Transverse colon (tissue), 4 donors: ENCODE data around the gene MPIG6B. TPM values are rescaled to one million over a fixed set of nuclear protein-coding genes. Genes with fewer than 3 reads are reported as not detected.
"Not testable (repeated sequence)": the region's sequence is repeated elsewhere in the genome, so short reads cannot be mapped to it uniquely, and the experiment has no call there.

Experiments
- DNase-seq: peaks from one replicate; pipeline ENCODE4 v3.0.0-alpha.2; 2019
- H3K27ac ChIP-seq, 4 donors: fragments of 200-600 bp; sonication (generic); 2 replicates each; pipeline ENCODE4 v1.5.1; 2016 to 2018; ENCODE audit warnings: inconsistent platforms in 4 of 4
- H3K27me3 ChIP-seq: fragments of 200-600 bp; sonication (generic); 2 replicates; pipeline ENCODE4 v1.5.1; 2017; ENCODE audit warnings: inconsistent platforms
- H3K36me3 ChIP-seq, 4 donors: fragments of 200-600 bp; sonication (generic); 2 replicates each; pipeline ENCODE4 v1.5.1; 2017 to 2019; ENCODE audit warnings: inconsistent platforms in 4 of 4
- H3K4me1 ChIP-seq, 4 donors: fragments of 200-600 bp; sonication (generic); 2 replicates each; pipeline ENCODE4 v1.5.1; 2017 to 2020; ENCODE audit warnings: inconsistent platforms in 4 of 4
- H3K4me3 ChIP-seq, 4 donors: fragments of 200-600 bp; sonication (generic); 1 replicate in 1 of 4; 2 replicates in 3 of 4; pipeline versions ENCODE4 v1.5.1 to v1.6.1; 2017 to 2019; ENCODE audit warnings: inconsistent platforms in 4 of 4
- H3K9me3 ChIP-seq, 2 donors: fragments of 200-600 bp; sonication (generic); 2 replicates each; pipeline ENCODE4 v1.5.1; 2017 to 2019; ENCODE audit warnings: inconsistent platforms in 2 of 2
- EP300 ChIP-seq: sonication (generic); formaldehyde crosslinking; IDR thresholded peaks from one replicate; pipeline ENCODE4 v1.6.1; 2017; ENCODE audit warnings: antibody characterized with exemption, low read depth
- POLR2A ChIP-seq: fragments of 450-650 bp; IDR thresholded peaks from one replicate; pipeline ENCODE4 v1.6.1; 2016; ENCODE audit warnings: antibody characterized with exemption, mild to moderate bottlenecking, moderate library complexity
- POLR2AphosphoS5 ChIP-seq, 3 donors: sonication (generic); formaldehyde crosslinking; IDR thresholded peaks; one replicate each; pipeline ENCODE4 v1.6.1; 2016; ENCODE audit warnings: antibody characterized with exemption in 3 of 3
- WGBS, 2 donors: methylation state at CpG; one replicate each; pipeline ENCODE4 v1.1.5; 2018; ENCODE audit warnings: low coverage in 1 of 2; 5-methylcytosine and 5-hydroxymethylcytosine counted together
- in situ Hi-C, 4 donors: fragments of 200-750 bp; cut with MboI; loops; one replicate each; pipeline versions ENCODE4 v1.15.0 to v1.15.1; 2017; ENCODE audit warnings: low sequenced_read_pairs in 3 of 4, low pct_ligation_motif_present in 1 of 4, low pct_unique_long_range_greater_than_20kb in 1 of 4
- intact Hi-C: fragments of 100-400 bp; cut with DNase I; formaldehyde crosslinking; loops from one replicate; pipeline ENCODE4 v1.15.1; 2023; ENCODE audit warnings: low total_unique reads
- total RNA-seq, 4 donors: library from RNA; depleted of rRNA; stranded (reverse); fragments of >200 nt; gene quantifications; one replicate each; pipeline ENCODE4 v1.1.0, GENCODE V29; 2016
- TF ChIP-seq, protein P1 (sequence below), 5 experiments: fragments of 200-600 bp in 3 of 5; fragments of 450-650 bp in 2 of 5; sonication (generic) in 3 of 5; IDR thresholded peaks; 1 replicate in 2 of 5; 2 replicates in 3 of 5; pipeline ENCODE4 v1.5.1; 2016 to 2017; ENCODE audit warnings: antibody characterized with exemption in 5 of 5, inconsistent platforms in 3 of 5, mild to moderate bottlenecking in 2 of 5, moderate library complexity in 1 of 5

MPIG6B gene
- total RNA-seq, 4 donors from 2014 or later = 0.16 TPM; not detected in 3

DNA sequence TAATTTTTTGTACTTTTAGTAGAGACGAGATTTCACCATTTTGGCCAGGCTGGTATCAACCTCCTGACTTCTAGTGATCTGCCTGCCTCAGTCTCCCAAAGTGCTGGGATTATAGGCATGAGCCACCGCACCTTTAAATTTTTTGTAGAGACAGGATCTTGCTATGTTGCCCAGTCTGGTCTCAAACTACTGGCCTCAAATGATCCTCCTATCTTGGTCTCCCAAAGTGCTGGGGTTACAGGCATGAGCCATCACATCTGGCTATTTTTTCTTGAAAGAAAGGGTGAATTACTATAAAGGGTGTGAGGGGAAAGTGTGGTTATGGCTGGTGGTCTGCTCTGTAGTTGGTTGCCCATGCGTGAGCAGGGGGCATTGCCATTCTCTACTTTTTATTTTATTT lies 14.9 kb upstream of the MPIG6B start:
- Histone ChIP-seq H3K36me3 (no peaks in the 10 kb centered on the region), H3K9me3 (no peaks in the 10 kb centered on the region), H3K4me3 (no peak overlapping the region), H3K27ac (no peak overlapping the region), H3K4me1 (peaks cover 0 to 15% (median 9%) of the 10 kb centered on the region in 4 donors), H3K27me3 (no peaks in the 10 kb centered on the region)
- in situ Hi-C loops = no loop called here
- WGBS, 2 donors = 94 to 100% methylated on average over 2 to 3 of the region's 3 CpGs
- TF ChIP-seq POLR2A = no peak
- no peak for TF ChIP-seq EP300
- TF ChIP-seq, protein P1, sequence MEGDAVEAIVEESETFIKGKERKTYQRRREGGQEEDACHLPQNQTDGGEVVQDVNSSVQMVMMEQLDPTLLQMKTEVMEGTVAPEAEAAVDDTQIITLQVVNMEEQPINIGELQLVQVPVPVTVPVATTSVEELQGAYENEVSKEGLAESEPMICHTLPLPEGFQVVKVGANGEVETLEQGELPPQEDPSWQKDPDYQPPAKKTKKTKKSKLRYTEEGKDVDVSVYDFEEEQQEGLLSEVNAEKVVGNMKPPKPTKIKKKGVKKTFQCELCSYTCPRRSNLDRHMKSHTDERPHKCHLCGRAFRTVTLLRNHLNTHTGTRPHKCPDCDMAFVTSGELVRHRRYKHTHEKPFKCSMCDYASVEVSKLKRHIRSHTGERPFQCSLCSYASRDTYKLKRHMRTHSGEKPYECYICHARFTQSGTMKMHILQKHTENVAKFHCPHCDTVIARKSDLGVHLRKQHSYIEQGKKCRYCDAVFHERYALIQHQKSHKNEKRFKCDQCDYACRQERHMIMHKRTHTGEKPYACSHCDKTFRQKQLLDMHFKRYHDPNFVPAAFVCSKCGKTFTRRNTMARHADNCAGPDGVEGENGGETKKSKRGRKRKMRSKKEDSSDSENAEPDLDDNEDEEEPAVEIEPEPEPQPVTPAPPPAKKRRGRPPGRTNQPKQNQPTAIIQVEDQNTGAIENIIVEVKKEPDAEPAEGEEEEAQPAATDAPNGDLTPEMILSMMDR (IDR thresholded peaks at IDR 0.05) = no peak
- no peak for TF ChIP-seq POLR2AphosphoS5 (IDR thresholded peaks at IDR 0.05)
- intact Hi-C loops = no loop called here
- no peak for DNase-seq

DNA sequence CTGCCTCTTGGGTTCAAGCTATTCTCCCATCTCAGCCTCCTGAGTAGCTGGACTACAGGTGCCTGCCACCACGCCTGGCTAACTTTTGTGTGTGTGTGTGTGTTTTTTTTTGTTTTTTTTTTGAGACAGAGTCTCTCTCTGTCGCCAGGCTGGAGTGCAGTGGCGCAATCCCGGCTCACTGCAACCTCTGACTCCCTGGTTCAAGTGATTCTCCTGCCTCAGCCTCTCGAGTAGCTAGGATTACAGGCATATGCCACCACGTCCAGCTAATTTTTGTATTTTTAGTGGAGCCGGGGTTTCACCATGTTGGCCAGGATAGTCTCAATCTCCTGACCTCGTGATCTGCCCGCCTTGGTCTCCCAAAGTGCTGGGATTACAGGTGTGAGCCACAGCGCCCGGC lies 14.0 kb upstream of the MPIG6B start:
- H3K4me3 ChIP-seq, H3K27ac ChIP-seq, H3K36me3 ChIP-seq, DNase-seq, H3K27me3 ChIP-seq, in situ Hi-C loops, H3K9me3 ChIP-seq, intact Hi-C loops: not testable (repeated sequence)
- WGBS, 2 donors = 90 to 95% methylated on average over 7 to 11 of the region's 11 CpGs
- peaks cover 0 to 16% (median 12%) of the 10 kb centered on the region in 4 donors for H3K4me1 ChIP-seq

DNA sequence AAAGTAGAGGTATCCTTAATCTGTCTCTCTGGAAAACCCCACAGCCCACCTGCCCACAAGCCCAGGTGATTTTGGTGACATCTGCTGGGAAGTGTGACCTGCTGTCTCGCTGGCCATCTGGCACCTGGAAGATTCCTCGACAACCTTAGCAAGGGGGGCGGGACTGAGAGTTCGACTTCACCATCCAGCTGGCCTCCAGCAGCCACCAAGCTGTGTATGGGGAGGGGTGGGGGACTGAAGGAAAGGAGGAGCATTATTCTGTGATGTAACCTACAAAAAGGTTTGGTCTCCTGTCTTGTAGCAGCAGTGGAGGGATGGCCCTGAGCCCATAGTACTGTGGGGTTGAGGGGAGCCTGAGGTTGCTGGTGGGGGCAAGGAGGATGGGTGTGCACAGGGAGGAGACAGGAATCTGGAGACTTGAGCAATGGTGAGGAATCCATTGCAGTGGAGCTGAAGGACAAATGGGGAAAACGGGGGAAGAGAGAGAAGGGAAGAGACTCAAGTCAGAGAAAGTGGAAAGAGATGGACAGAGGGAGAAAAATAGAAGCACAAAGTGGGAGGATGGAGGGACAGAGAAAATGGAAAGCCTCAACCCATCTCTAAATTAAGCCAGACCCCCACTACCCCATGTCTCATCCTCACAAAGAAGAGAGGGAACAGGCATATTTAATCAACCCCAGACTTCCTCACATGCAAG lies 12.5 kb upstream of the MPIG6B start:
- H3K36me3 ChIP-seq = no peaks in the 10 kb centered on the region

DNA sequence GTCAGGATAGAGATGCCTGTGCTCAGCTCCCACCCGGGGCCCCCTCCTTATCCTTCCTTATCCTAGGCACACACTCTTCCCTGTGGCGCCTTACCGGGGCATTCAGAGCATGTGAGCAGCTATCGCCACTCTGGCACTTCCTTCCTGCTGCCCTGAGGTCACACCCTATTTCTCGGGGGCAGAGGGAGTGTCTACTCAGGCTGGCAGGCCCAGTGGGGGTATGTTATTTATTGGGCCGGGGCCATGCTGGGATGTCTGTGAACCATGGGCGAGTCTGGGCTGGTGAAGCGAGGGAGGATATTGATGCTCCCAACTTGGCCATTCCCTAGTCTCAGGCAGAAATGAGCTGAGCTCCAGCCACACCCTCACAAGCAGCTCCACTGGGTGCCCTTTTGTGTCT lies 11.9 kb upstream of the MPIG6B start:
- TF ChIP-seq EP300 (no peak), POLR2A (no peak), POLR2AphosphoS5 (IDR thresholded peaks at IDR 0.05) (peak in 1 of 3 donors; percentile 43)
- TF ChIP-seq, protein P1 (IDR thresholded peaks at IDR 0.05) = no peak
- Histone ChIP-seq H3K9me3 (no peaks in the 10 kb centered on the region), H3K27me3 (no peaks in the 10 kb centered on the region), H3K4me1 (peaks cover 0 to 28% (median 15%) of the 10 kb centered on the region in 4 donors), H3K4me3 (no peak overlapping the region), H3K27ac (peak overlapping the region in 2 of 4 donors; percentile 19 to 21), H3K36me3 (no peaks in the 10 kb centered on the region)
- WGBS, 2 donors = 34% methylated on average over 8 of the region's 8 CpGs; no CpG with 5 or more reads in 1 of the 2 donors
- intact Hi-C loops (no loop called here), in situ Hi-C loops (no loop called here)
- DNase-seq = peak; percentile 53

More for the DNA sequence above, 12.5 kb upstream of the MPIG6B start:
- peaks cover 0 to 28% (median 15%) of the 10 kb centered on the region in 4 donors for H3K4me1 ChIP-seq
- H3K27me3 ChIP-seq = no peaks in the 10 kb centered on the region
- WGBS, 2 donors = 76 to 78% methylated on average over 1 to 5 of the region's 5 CpGs
- no peak overlapping the region for H3K4me3 ChIP-seq
- H3K9me3 ChIP-seq = no peaks in the 10 kb centered on the region
- no peak for DNase-seq
- TF ChIP-seq POLR2A = no peak
- no peak for TF ChIP-seq POLR2AphosphoS5 (IDR thresholded peaks at IDR 0.05)
- TF ChIP-seq EP300 = no peak
- TF ChIP-seq, protein P1 (IDR thresholded peaks at IDR 0.05) = no peak
- intact Hi-C loops = no loop called here
- peak overlapping the region in 2 of 4 donors; percentile 19 to 21 for H3K27ac ChIP-seq
- in situ Hi-C loops = no loop called here

DNA sequence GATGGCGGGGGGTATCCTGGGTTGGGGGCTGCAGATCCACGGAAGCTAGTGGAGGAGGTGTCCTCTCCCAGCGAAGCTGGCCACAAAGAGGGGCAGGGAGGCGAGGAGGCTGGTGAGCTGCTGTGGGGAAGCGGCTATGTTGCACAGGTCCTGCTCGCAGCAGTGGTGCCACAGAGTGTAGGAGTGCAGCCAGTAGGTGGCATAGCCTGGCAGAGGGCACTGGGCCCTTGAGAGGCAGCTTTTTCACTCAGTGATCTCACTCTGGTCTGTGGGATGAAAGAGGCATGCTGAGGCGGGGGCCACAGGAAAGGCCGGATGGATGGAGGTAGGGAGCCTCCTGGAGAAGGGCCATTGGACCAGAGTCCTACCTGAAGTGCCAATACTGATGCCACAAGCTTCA lies 10.9 kb upstream of the MPIG6B start:
- H3K36me3 ChIP-seq = no peaks in the 10 kb centered on the region
- intact Hi-C loops (no loop called here), in situ Hi-C loops (no loop called here)
- no peak overlapping the region for H3K4me3 ChIP-seq
- TF ChIP-seq EP300 = no peak
- TF ChIP-seq, protein P1 (IDR thresholded peaks at IDR 0.05) = peak in 1 of 5 experiments; percentile 39
- H3K27ac ChIP-seq = no peak overlapping the region
- 85% methylated on average over 8 of the region's 8 CpGs; no CpG with 5 or more reads in 1 of the 2 donors for WGBS, 2 donors
- peak; percentile 45 for DNase-seq
- H3K27me3 ChIP-seq = no peaks in the 10 kb centered on the region
- peaks cover 0 to 28% (median 15%) of the 10 kb centered on the region in 4 donors for H3K4me1 ChIP-seq
- no peaks in the 10 kb centered on the region for H3K9me3 ChIP-seq
